GM18951 (cell line): Measurements from ENCODE around the gene ME2.
A peak's percentile ranks its signal among the peaks of the same experiment; 100 is the strongest.
"Not testable (repeated sequence)": the region's sequence is repeated elsewhere in the genome, so short reads cannot be mapped to it uniquely, and the experiment has no call there.

ENCODE experiments used
- POLR2A ChIP-seq: IDR thresholded peaks from 4 replicates; pipeline ENCODE4 v1.6.1; 2011; ENCODE audit warnings: mild to moderate bottlenecking; ENCODE audit not compliant: insufficient read length, insufficient read depth; ENCODE audit errors: extremely low read depth
- in situ Hi-C: fragments of 300-500 bp; cut with MboI; formaldehyde crosslinking; loops from one replicate; pipeline ENCODE4 v1.12.0; 2022; ENCODE audit warnings: low sequenced_read_pairs, mixed read lengths, inconsistent platforms; ENCODE audit not compliant: unreplicated experiment

Gene ME2

DNA sequence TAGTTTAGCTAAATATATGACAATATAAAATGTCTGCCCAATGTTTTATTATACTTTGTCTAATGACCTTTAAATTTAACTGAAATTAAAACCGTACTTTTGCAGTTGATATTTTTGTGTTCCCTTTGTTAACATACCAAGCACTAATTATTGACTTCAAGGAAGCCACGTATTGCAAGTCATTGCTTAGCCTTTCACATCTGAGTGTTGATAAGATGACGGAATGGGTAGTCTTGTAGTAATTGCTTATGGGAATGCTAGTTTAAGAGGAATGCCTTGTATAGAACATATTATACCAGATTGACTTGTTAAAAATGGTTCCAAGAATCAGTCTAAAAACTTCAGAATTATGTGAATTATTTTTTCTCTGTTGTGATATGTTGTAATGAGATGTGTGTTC, 74.9 kb downstream of the ME2 start:
- in situ Hi-C loops = no loop called here
- no peak for TF ChIP-seq POLR2A

GRCh38 chr18:50955253-50955652, 76.3 kb downstream of the ME2 start:
- no peak for TF ChIP-seq POLR2A
- in situ Hi-C loops = no loop called here

- in situ Hi-C loops = no loop called here
- TF ChIP-seq POLR2A = no peak
Measured at GRCh38 chr18:50956116-50956515, 77.2 kb downstream of the ME2 start.

DNA sequence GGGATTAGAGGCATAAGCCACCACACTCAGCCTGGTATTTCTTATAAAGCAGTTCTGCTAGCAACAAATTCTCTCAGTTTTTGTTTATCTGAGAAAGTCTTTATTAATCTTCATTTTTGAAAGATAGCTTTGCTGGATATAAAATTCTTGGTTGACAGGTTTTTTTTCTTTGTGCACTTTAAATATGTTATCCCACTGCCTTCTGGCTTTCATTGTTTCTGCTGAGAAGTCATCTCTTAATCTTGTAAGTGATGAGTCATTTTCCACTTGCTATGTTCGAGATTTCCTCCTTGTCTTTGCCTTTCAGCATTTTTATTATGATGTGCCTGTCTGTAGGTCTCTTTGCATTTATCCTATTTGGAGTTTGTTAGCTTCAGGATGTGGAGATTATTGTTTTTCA, 83.1 kb downstream of the ME2 start:
- in situ Hi-C loops = no loop called here
- no peak for TF ChIP-seq POLR2A

DNA sequence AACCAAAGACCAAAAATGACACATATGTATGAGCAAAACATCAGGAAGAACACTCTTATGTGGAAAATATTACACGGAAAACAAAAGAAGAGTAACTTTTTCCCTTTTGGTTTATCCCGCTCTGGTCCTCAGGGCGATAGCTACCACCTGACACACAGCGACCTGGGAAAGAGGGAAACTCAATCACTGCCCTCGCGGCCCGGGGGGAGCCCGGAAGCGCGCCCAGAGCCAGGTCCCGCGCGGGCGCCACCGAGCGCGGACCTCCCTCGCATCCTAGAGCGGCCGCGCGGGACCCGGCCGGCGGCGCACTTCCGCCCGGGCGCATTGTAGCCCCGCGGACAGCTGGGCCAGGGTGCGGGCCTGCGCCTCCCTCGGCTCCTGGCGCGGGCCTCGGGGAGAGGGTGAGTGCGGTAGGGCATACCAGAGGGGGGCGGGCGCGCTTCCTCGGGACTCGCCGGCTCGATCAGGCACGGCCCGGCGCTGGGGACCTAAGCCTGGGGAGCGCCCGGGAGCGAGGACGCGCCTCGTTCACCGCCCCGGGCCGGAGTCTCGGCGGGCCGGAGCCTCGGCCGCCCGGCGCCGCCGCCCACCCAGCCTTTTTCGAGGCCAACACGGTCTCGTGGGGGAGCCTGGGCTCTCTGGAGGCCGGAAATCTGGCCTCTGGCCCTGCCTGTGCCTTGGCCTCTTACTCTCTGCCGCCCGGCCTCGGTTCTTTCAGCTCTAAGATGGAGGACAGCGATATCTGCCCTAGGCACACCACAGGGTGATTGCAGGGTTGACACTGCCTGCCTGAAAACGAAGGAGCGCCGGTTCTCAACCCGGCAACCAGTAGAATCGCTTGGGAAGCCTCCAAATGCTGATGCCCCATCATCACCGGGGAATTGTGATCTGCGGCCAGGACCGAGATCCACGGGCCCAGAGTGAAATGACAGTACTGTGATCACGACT, 89.1 kb downstream of the ME2 start, which contains the start of gene ELAC1:
Gene ELAC1 (plus strand): TSS at position 327 of the 948 bp plus-strand sequence. CDS start 6,365 bp downstream, outside the sequence.
- in situ Hi-C loops = no loop called here

GRCh38 chr18:50969448-50969847, 90.5 kb downstream of the ME2 start:
- no peak for TF ChIP-seq POLR2A
- in situ Hi-C loops = no loop called here

More for the DNA sequence above, 89.1 kb downstream of the ME2 start, which contains the start of gene ELAC1:
- TF ChIP-seq POLR2A = peak; percentile 97

DNA sequence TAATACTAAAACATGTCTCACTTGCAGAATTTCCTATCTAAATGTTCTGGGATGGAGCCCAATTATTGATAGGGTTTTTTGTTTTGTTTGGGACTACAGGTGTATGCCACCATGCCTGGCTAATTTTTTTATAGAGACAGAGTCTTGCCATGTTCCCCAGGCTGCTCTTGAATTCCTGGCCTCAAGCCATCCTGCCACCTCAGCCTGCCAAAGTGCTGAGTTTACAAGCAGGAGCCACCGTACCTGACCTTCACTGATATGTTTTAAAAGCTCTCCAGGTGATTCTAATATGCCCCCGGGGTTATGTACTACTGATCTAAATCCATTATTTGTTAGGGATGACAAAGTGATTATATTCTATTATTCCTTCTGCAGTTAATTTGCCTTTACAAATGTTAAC, 91.1 kb downstream of the ME2 start:
- no peak for TF ChIP-seq POLR2A
- in situ Hi-C loops = no loop called here

DNA sequence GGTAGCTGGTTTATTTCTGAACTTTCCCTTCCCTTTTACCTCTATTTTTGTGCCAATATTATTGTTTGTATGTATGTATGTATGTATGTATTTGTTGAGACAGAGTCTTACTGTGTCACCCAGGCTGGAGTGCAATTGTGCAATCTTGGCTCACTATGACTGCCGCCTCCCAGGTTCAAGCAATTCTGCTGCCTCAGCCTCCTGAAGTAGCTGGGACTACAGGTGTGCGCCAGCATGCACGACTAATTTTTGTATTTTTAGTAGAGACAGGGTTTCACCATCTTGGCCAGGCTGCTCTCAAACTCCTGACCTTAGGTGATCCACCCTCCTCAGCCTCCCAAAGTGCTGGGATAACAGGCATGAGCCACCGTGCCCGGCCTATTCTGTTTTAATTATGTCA, 93.5 kb downstream of the ME2 start:
- in situ Hi-C loops = not testable (repeated sequence)

GRCh38 chr18:50973367-50974126, 94.6 kb downstream of the ME2 start:
- no peak for TF ChIP-seq POLR2A
- in situ Hi-C loops = no loop called here

DNA sequence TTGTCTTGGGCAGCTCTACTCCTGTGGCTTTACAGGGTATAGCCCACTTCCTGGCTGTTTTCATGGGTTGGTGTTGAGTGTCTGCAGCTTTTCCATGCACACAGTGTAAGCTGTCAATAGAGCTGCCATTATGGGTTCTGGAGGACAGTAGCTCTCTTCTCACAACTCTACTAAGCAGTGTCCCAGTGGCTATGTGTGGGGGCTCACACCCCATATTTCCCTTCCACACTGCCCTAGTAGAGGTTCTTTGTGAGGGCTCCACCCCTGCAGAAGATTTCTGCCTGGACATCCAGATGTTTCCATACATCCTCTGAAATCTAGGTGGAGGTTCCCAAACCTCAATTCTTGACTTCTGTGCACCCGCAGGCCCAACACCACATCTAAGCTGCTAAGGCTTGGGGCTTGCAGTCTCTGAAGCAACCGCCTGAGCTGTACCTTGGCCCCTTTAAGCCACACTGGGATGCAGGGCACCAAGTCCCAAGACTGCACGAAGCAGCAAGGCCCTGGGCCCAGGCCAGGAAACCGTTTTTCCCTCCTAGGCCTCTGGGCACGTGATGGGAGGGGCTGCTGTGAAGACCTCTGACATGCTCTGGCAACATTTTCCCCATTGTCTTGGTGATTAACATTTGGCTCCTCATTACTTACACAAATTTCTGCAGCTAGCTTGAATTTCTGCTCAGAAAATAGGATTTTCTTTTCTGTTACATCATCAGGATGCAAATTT, 98.3 kb downstream of the ME2 start:
- no peak for TF ChIP-seq POLR2A
- in situ Hi-C loops = no loop called here

DNA sequence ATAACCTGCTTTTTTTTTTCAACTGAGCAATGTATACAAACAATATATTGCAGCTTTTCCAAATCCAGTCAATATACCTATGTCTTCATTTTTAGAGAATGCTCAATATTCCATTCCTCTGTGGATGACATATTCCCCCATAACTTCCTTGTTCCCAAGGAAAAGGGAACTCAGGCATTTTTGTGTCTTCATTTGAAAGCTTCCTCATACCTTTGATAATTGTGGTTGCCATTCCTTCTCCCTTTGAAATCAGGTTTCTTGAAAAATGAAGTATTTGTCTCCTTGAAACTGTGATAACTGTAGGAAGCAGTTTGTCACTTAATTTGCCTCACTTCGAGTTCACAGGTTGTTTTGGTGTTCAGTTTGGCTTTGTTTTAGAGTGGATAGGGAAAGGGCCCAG, 102.5 kb downstream of the ME2 start:
- TF ChIP-seq POLR2A = no peak
- in situ Hi-C loops = no loop called here

DNA sequence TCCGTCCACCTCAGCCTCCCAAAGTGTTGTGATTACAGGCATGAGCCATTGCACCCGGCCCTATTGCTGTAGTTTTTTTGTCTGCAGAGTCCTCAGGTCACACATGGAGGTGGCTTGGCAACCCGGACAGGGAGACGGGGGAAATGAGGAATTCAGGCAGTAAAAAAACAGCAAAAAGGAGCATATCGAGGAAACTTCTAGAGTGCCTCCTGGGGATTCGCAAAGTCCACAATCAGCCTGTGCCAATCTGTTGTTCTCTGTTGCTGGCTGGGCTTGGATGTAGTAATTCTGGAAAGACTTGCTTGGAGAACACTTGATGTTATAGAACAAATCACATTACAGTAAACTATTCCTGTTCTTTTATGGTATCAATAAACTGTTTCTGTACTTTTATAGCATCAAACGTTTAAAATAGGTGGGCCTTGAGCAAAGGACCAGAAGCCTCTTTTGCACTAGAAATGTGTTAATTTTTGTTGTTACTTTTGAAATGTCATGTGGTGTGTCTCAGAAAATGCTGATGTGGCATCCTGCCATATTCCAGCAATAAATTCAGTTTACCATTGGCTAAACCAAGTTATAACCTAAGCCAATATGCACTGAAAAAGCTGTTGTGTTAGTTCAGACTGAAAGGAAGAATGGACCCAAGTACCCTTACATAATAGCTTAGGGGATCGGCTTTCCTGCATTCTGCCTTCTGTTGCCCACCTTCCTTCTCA, 103.3 kb downstream of the ME2 start:
- TF ChIP-seq POLR2A = no peak
- in situ Hi-C loops = no loop called here
